Skeletal muscle satellite cell (primary cell): ENCODE measurements around the gene CRB1.
"Not testable (repeated sequence)": the region's sequence is repeated elsewhere in the genome, so short reads cannot be mapped to it uniquely, and the experiment has no call there.

ENCODE experiments used
- H3K27me3 ChIP-seq: 2 replicates; pipeline ENCODE4 v1.7.0; 2013; ENCODE audit warnings: low read length; ENCODE audit not compliant: control insufficient read depth, insufficient read depth
- H3K36me3 ChIP-seq: 2 replicates; pipeline ENCODE4 v1.7.0; 2013; ENCODE audit warnings: mild to moderate bottlenecking, control low read depth, low read length; ENCODE audit not compliant: insufficient read depth
- H3K4me1 ChIP-seq: 2 replicates; pipeline ENCODE4 v1.7.0; 2013; ENCODE audit warnings: low read length; ENCODE audit not compliant: control insufficient read depth, insufficient read depth
- H3K4me2 ChIP-seq: 2 replicates; pipeline ENCODE4 v1.7.0; 2013; ENCODE audit warnings: mild to moderate bottlenecking, low read length
- H3K4me3 ChIP-seq: 2 replicates; pipeline ENCODE4 v1.7.0; 2013; ENCODE audit warnings: low read length
- H3K9ac ChIP-seq: 2 replicates; pipeline ENCODE4 v1.7.0; 2013; ENCODE audit warnings: mild to moderate bottlenecking, low read depth, low read length, moderate library complexity
- H3K9me3 ChIP-seq: replicated peaks from 2 replicates; pipeline ENCODE4 v1.7.0; 2013; ENCODE audit warnings: mild to moderate bottlenecking, control low read depth, low read length

The CRB1 gene

GRCh38 chr1:197391303-197392226, 123.5 kb downstream of the CRB1 start:
- Histone ChIP-seq H3K4me1 (peaks cover 9% of the 10 kb centered on the region), H3K9me3 (no peaks in the 10 kb centered on the region), H3K4me3 (no peak overlapping the region), H3K36me3 (no peaks in the 10 kb centered on the region), H3K9ac (no peak overlapping the region), H3K27me3 (no peaks in the 10 kb centered on the region), H3K4me2 (no peak overlapping the region)

GRCh38 chr1:197392541-197392940, 124.5 kb downstream of the CRB1 start:
- H3K27me3 ChIP-seq = no peaks in the 10 kb centered on the region
- no peak overlapping the region for H3K4me3 ChIP-seq
- no peak overlapping the region for H3K4me2 ChIP-seq
- no peak overlapping the region for H3K9ac ChIP-seq
- no peaks in the 10 kb centered on the region for H3K9me3 ChIP-seq
- peaks cover 9% of the 10 kb centered on the region for H3K4me1 ChIP-seq
- no peaks in the 10 kb centered on the region for H3K36me3 ChIP-seq

GRCh38 chr1:197393105-197393504, 125.1 kb downstream of the CRB1 start:
- no peak overlapping the region for H3K4me3 ChIP-seq
- H3K9ac ChIP-seq = no peak overlapping the region
- peaks cover 9% of the 10 kb centered on the region for H3K4me1 ChIP-seq
- H3K4me2 ChIP-seq = no peak overlapping the region
- no peaks in the 10 kb centered on the region for H3K36me3 ChIP-seq
- no peaks in the 10 kb centered on the region for H3K9me3 ChIP-seq
- H3K27me3 ChIP-seq = no peaks in the 10 kb centered on the region

- Histone ChIP-seq H3K9me3 (no peaks in the 10 kb centered on the region), H3K4me1 (peaks cover 9% of the 10 kb centered on the region)
Observed at GRCh38 chr1:197393772-197394171, 125.7 kb downstream of the CRB1 start.

GRCh38 chr1:197394831-197395608, 127.0 kb downstream of the CRB1 start:
- H3K4me1 ChIP-seq = peaks cover 9% of the 10 kb centered on the region
- H3K9me3 ChIP-seq = no peaks in the 10 kb centered on the region
- no peak overlapping the region for H3K9ac ChIP-seq
- H3K4me3 ChIP-seq = no peak overlapping the region
- H3K36me3 ChIP-seq = no peaks in the 10 kb centered on the region
- no peaks in the 10 kb centered on the region for H3K27me3 ChIP-seq
- no peak overlapping the region for H3K4me2 ChIP-seq

More at GRCh38 chr1:197393772-197394171, 125.7 kb downstream of the CRB1 start:
- Histone ChIP-seq H3K4me3 (no peak overlapping the region), H3K36me3 (no peaks in the 10 kb centered on the region), H3K27me3 (no peaks in the 10 kb centered on the region), H3K4me2 (no peak overlapping the region), H3K9ac (no peak overlapping the region)

GRCh38 chr1:197397895-197398294, 129.8 kb downstream of the CRB1 start:
- Histone ChIP-seq H3K36me3 (no peaks in the 10 kb centered on the region), H3K4me2 (no peak overlapping the region)

GRCh38 chr1:197399755-197400521, 131.9 kb downstream of the CRB1 start:
- no peaks in the 10 kb centered on the region for H3K36me3 ChIP-seq
- peaks cover 4% of the 10 kb centered on the region for H3K27me3 ChIP-seq
- no peak overlapping the region for H3K4me3 ChIP-seq
- H3K4me1 ChIP-seq = no peaks in the 10 kb centered on the region
- H3K9me3 ChIP-seq = no peaks in the 10 kb centered on the region
- no peak overlapping the region for H3K4me2 ChIP-seq
- no peak overlapping the region for H3K9ac ChIP-seq

More at GRCh38 chr1:197397895-197398294, 129.8 kb downstream of the CRB1 start:
- Histone ChIP-seq H3K4me1 (peaks cover under 1% of the 10 kb centered on the region), H3K4me3 (no peak overlapping the region), H3K9ac (no peak overlapping the region), H3K27me3 (no peaks in the 10 kb centered on the region), H3K9me3 (no peaks in the 10 kb centered on the region)

GRCh38 chr1:197400522-197400902, 132.5 kb downstream of the CRB1 start:
- Histone ChIP-seq H3K4me2 (no peak overlapping the region), H3K9ac (no peak overlapping the region), H3K36me3 (no peaks in the 10 kb centered on the region), H3K27me3 (peaks cover 4% of the 10 kb centered on the region), H3K9me3 (no peaks in the 10 kb centered on the region), H3K4me3 (no peak overlapping the region), H3K4me1 (no peaks in the 10 kb centered on the region)

GRCh38 chr1:197402189-197402588, 134.1 kb downstream of the CRB1 start:
- H3K36me3 ChIP-seq = no peaks in the 10 kb centered on the region
- no peaks in the 10 kb centered on the region for H3K4me1 ChIP-seq

GRCh38 chr1:197404774-197405173, 136.7 kb downstream of the CRB1 start:
- not testable (repeated sequence) for H3K4me3 ChIP-seq, H3K9me3 ChIP-seq, H3K27me3 ChIP-seq, H3K4me2 ChIP-seq, H3K4me1 ChIP-seq, H3K9ac ChIP-seq, H3K36me3 ChIP-seq

More at GRCh38 chr1:197402189-197402588, 134.1 kb downstream of the CRB1 start:
- Histone ChIP-seq H3K4me2 (no peak overlapping the region), H3K9ac (no peak overlapping the region), H3K27me3 (peaks cover 4% of the 10 kb centered on the region), H3K4me3 (no peak overlapping the region), H3K9me3 (no peaks in the 10 kb centered on the region)

GRCh38 chr1:197405614-197406013, 137.6 kb downstream of the CRB1 start:
- not testable (repeated sequence) for H3K4me1 ChIP-seq, H3K9me3 ChIP-seq, H3K4me3 ChIP-seq, H3K27me3 ChIP-seq, H3K36me3 ChIP-seq, H3K4me2 ChIP-seq, H3K9ac ChIP-seq
